GM21367 (cell line): Measurements from ENCODE around the gene CNTNAP2.

Experiments used
- ATAC-seq: cut with Tn5 transposase; IDR thresholded peaks from one replicate; pipeline ENCODE4 v1.9.1; 2021; ENCODE audit not compliant: unreplicated experiment

CNTNAP2 gene

DNA sequence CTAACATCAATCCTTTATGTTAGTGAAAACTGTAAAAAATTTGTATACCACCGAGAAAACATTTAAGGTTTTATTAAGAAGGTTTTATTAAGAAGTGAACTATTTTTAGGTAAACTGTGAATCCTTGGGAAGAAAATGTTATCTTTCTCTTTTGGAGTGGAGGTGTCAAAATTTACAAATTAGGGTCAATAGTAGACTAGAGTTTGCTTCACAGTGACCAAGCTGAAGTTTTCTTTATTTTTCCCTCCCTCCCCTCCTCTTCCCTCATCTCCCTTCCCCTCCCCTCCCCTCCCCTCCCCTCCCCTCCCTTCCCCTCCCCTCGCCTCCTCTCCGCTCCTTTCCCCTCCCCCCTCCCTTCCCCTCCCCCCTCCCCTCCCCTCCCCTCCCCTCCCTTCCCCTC is 168.8 kb downstream of the CNTNAP2 start:
- no peak for ATAC-seq

DNA sequence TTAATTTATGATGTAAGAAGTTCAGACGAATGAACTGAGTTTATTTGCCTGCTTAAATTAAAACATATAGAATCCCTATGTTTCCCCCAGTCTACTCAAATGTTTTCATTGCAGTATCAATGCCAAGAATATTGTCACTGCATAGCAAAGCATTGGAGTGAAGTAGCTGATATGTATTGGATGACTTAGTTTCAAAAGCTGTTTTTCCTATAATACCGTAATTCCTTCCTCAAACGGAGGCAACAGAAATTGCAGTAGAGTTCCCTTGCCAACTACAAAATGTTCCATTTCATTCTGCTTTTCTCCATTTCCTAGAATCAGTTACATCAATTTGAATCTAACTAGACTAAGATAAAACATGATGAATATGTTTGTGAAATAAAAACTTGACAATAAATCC is 174.1 kb downstream of the CNTNAP2 start:
- ATAC-seq = no peak

DNA sequence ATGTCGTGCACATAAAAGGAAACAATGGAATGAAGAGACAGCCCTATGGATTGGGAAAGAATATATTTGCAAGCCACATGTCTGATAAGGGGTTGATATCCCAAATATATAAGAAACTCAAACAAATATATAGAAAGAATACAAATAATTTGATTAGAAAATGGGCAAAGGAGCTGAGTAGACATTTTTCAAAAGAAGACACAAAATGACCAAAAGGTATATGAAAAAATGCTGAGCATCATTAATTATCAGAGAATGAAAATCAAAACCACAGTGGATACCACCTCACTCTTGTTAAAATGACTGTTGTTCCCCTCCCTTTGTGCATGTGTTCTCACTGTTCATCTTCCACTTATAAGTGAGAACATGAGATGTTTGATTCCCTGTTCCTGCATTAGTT is 175.3 kb downstream of the CNTNAP2 start:
- ATAC-seq = no peak

DNA sequence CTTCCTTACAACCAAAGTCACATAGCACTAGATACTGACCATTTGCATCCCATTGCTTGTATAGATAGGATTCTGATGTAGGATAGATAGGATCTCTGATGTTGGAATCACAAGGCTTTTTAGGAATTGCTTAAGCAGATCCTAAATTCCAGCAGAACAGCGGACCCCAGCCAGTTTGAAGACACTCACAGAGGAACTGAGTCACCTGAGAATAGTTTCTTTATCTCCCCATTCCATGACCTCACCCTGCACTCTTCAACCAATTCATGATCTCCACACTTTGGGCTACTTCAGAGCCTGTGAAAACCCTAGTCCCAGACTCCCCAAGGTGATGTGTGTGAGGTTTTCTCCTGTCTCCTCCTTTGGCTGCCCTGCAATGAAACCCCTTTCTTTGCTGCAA is 179.4 kb downstream of the CNTNAP2 start:
- ATAC-seq = no peak

DNA sequence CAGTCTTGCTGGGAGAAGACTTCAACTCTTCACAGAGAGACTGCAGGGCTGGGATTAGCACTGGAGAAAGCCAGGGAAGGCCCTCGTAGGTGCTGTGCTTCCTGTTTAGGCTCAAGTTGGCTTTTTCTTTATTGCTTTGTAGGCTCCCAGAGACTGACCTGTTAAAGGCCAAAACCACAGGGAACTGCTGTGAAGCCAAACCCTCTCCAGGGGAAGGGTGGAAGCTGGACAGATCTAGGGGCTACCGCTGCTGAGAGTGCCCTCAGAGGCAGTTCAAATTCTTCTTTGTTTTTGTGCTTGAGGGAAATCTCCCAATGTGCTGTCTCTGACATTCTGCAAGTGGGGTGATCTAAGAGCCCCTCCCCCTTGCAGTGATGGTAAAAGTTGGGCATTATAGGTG is 198.4 kb downstream of the CNTNAP2 start:
- ATAC-seq = no peak

DNA sequence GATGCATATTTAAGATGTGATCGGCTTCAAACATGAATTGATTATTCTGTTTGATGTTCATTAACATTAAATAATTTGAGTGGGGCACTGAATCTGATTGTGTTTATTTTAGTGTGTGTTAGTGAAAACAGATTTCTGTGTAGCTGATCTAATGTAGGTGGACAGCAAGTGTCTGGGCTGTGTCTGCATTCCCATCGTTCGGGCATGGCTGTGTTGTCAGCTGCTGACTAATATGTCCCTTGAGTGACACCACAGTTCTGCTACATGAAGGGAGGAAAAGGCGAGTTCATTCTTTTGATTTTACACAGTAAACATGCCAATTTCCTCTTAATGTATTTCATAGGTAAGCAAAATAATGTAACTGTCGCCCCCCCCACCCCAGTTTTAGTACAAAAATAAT is 203.0 kb downstream of the CNTNAP2 start:
- no peak for ATAC-seq

DNA sequence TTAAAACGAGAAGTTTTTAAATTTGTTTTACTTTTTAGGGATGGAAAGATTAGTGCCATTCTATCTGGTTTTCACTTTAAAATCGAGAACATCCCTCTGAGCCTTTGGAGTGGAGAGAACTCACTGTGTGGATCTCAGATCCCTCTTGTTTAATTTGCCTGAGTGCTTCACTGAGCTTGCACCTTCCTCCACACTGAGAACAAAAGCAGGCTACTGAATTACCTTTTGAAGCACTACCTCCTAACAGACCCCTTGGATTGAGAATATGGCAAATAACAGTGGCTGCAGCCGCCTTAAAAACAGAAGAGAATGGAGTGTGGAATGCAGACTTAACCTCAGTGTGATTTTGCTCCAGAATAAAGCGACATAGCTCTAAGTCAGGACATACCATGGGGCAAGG is 204.7 kb downstream of the CNTNAP2 start:
- ATAC-seq = no peak

DNA sequence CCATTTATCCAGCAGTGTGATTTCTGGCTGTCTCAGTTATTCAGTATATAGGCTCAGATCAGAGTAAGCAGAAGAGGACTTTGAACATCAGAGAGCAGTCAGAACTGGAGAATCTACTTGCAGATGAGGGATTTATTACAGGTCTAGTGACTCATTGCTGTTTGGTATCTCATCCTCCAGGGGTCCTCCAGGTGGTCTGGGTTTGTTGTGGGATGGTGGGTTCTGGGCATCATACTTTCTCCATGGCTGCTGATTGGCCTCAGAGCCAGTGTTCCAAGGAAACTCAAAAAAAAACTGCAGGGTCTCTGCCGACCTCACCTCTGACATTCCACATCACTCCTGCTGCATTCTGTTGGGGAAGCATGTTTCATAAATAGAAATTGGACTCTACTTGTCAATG is 214.8 kb downstream of the CNTNAP2 start:
- ATAC-seq = no peak

DNA sequence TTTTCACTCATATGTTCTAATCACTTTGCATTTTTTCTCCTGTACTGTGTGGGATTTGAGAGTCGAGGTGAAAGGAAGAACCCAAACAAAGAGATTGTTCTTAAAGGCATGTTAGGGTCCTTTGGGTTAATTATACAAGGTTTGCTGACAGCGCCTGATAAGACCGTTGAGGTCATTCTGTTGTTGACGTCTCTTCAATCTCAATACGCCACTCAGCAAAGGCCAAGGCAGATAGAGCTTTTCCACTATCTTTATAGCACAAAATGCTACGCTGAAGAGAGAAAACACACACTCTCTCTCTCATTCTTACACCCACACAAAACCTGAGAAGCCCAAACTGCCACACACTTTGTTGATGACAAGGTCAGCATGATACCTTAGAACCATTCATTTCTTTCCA is 228.7 kb downstream of the CNTNAP2 start:
- no peak for ATAC-seq

DNA sequence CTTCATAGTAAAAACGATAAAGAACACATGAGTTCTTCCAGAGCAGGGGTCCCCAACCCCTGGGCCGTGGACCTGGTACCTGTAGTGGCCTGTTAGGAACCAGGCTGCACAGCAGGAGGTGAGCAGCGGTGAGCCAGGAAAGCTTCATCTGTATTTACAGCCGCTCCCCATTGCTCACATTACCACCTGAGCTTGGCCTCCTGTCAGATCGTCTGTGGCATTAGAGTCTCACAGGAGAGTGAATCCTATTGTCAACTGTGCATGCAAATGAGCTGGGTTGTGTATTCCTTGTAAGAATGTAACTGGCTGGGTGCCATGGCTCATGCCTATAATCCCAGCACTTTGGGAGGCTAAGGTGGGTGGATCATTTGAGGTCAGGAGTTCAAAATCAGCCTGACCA is 229.5 kb downstream of the CNTNAP2 start:
- no peak for ATAC-seq

DNA sequence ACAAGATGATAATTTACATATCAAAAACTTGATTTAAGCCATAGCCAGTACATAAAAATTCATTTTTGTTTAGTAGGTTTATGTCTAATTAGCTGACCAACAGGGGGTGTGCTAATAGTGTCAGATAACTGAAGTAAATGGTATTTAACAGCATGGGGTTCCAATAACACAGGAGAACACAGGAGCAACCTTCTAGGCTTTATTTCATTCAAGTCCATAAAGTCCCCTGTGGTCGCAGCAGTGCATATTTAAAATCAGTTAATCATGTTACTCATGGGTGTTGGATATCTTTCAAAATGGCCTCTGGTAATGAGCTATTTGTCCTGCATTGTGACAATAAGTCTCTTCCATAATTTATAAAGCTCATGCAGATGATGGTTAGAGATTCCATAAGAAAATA is 238.6 kb downstream of the CNTNAP2 start:
- no peak for ATAC-seq

DNA sequence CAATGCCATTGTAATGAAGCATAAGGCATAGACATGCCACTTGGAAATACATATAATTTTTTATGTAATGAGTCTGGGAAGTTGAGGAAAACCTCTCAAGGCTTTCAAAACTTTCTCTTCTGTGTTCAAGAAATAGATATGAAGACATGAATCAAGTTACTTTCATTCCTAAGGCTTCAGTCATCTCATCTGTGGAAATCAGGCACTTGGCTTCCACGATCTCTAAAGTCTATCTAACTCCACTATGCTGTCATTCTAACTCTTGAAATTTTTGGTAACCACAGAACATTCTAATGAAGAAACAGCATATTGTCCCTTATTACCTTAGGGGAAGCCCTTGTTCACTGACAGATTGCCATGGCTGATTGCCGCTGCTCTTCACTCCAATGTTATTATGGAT is 242.6 kb downstream of the CNTNAP2 start:
- ATAC-seq = no peak

DNA sequence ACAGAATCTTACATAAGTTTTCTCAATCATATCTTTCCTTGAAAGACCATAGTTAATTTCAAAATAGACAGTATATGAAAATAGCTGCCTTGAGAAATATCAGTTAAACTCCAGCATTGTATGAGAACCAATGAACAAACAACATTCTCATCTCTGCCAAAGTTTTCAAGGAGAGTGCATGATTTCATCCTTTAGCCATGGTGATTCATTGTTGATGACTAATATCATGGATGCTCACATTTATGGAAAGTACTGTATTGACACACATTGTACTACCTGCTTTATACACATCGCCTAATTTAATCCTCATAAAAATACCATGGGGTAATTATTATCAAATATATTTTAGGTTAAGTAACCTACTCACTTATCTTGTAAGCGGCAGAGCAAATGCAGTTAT is 250.3 kb downstream of the CNTNAP2 start:
- no peak for ATAC-seq

DNA sequence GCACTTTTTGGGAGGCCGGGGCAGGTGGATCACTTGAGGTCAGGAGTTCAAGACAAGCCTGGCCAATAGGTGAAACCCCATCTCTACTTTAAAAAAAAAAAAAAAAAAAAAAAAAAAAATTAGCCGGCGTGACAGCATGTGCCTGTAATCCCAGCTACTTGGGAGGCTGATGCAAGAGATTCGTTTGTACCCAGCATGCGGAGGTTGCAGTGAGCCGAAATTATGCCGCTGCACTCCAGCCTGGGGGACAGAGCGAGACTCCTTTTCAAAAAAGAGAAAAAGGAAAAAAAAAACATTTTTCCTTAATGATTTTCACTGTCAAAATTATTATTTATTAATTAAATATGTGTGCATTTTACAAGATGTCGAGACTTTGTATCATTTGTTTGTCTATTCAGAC is 253.6 kb downstream of the CNTNAP2 start:
- no peak for ATAC-seq

DNA sequence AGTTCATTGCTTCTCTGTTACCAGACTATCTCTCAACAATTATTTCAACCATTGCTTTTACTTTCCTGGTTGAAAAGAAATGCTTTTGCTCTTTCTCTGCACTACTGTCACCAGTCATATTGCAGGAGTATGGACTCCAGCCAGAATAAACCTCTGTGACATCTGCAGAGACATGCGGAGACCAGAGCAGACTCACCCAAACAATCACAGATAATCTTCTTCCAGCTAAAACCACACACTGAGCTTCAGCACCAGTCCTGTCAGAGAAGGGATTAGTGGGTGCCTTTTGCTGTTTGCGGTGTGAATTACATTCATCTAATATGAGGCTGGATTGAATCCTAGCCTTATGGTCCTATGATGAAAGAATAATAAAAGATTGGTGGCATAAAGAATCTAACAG is 258.6 kb downstream of the CNTNAP2 start:
- no peak for ATAC-seq

DNA sequence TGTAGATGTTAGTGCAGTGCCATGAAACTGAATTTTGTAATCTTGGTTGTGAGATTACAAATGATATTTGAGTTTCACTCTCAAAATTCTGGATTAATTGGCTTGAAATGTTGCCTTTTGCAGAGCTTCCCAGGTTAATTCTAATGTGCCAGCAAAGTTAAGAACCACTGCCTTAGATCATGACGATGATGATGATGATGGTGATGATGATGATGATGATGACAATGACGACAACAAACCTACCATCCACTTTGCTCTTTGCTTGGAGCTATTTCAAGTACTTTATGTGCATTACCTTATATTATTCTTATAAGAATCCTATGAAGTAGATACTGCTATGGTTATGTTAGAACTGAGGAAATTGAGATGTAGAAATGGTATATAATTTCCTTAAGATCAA is 261.6 kb downstream of the CNTNAP2 start:
- ATAC-seq = no peak

DNA sequence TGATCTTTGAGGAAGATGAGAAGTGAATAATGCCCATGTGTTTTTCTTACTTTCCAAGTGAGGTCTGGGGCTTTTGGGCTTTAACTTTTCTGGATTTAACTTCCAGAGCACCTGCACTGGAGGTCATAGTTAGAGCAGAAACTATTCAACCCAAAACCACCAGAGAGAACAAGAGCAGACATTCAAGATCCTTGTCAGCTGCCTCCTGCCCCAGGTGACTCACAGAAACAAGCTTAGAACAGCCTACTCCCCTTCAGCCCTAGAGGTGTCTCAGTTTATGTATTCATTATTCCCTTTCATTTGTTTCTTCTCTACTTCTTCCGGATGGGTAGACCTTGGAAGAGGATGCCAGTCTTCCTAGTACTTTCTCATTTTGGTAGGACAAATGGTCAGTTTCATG is 270.5 kb downstream of the CNTNAP2 start:
- ATAC-seq = no peak

DNA sequence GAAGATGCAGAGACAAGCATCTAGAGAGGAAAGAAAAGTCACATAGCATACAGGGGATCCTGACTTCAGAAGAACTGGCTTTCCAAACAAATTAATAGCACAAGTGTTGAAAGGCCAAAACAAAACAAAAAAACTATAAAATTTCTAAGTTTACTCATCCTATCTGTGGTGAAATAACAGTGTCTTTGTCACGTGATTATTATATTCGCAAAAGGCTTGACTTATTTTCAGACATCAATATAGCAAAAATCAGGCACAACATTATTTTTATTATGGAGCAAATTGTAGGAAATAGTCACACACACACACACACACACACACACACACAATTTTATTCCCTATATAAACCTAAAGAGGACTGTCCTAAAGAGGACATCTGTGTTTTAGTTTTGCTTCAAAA is 272.3 kb downstream of the CNTNAP2 start:
- no peak for ATAC-seq

DNA sequence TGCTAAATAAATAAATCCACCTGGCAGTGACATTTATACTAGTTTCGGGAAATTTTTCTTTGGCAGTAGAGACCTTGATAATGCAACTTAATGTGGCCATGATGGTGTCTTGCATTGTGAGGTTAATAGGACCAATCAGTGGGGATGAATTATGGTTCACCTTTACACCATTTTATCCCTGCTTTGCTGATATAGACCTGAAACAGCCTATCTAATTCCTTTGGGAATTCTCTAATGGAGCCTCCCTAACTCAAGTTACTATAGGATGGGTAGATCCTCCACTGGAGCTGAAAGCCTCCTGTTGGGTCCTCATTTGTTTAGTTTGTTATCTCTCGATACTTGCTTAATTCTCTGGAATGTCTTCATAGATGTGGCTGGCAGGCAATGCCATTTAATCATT is 276.7 kb downstream of the CNTNAP2 start:
- ATAC-seq = no peak

DNA sequence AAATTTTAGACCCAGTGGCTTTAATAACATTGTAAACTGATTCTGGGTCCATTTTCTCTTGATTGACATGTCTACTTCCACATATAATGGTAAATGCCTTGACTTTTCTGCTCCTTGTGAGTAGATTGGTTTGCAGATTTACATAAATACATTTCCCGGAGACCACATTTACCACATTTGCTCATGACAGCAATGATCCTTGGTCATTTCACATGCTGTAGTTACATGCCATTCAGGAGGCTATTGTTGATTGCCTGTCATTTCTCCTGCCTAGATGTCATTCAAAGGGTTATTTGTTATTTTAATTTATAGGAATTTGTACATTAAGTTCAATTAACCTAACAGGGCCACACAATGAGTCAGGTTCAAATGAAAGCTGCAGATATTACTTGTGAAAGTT is 280.5 kb downstream of the CNTNAP2 start:
- ATAC-seq = no peak

DNA sequence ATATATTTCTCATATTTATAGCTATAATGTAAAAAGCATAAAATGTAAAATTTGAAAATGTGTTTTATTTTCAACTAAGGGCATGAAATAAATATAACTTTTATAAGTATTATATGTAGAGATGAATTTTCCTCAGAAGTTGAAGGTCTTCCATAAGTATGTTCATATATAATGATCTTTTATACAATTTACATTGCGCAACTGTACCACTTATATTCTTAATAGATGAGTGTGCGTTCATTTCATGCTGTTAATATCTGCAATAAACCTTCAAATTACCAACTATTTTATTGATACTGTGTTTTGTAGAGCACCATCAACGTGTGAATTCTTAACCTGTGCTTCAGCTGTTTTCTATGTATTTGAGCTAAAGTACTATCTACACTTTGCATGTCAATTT is 285.3 kb downstream of the CNTNAP2 start:
- ATAC-seq = no peak

DNA sequence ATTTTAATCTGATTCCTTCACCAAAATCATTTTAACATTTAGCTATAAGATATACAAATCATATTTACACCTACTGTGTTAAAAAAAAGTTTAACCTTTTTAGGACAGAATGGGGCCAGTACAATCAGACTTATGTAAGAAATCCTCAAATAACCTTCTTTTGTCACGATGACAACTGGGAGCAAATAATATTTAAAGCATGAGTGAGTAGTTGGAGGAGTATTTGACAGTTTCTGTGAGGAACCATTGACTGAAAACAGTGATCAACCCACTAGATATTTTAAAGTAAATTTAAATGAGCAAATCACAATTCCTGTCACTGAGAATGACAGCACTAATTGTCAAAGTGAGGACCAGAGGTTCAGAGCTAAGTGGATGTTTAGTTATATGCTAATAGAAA is 289.1 kb downstream of the CNTNAP2 start:
- no peak for ATAC-seq

DNA sequence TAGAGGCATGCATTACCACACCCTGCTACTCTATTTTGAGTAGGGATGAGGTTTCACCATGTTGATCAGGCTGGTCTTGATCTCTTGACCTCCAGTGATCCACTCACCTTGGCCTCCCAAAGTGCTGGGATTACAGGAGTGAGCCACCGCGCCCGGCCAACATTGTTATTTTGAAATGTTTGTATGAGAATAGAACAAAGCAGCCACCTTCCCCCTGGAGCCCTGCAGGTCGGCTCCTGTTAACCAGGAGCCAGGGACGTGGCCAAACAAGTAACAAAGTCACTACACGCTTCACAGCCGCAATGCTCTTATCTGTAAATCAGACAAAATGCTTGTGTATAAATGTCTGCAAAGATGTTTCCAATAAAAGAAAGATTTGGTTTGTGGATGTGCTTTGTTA is 295.4 kb downstream of the CNTNAP2 start:
- no peak for ATAC-seq

DNA sequence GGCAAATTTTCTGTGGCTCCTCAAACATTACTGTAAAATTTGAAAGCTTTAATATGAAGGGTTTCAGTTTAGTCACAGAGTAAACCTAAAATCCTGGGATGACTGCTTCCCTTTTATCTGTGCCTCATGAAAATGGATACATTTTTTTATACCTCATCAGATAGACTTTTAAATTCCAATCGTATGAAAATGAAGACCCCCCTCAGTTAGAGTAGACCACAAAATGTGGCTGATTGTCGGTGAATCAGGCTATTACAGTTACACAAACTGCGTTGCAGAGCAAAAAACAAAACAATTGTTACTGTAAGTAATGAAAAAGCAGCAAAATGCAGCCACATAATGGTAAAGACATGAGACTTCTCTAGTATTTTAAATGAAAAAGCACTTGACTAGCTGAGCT is 296.2 kb downstream of the CNTNAP2 start:
- no peak for ATAC-seq
